ENCODE measurements around the gene GDPD5.
"Not testable (repeated sequence)": the region's sequence is repeated elsewhere in the genome, so short reads cannot be mapped to it uniquely, and the experiment has no call there.

Gene GDPD5

DNA sequence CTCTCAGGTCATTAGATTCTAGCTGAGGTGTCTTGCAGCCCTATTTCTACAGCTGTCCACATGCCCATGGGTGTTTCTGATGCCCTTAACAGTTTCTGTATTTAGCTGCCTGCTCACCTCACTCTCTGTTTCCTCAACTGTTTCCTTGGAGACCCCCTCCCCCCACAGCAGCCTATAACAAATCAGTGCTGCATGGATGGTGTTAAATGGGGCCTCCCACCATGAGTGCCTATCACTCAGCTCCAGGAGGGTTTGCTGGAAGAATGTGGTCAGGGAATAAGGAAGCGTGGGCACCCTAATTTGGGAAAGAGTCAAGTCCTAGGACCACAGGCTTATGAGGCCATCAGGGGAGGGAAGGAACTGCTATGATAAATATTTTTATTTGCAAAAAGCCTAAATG, 101.3 kb downstream of the GDPD5 start:
- no peak for DNase-seq

DNA sequence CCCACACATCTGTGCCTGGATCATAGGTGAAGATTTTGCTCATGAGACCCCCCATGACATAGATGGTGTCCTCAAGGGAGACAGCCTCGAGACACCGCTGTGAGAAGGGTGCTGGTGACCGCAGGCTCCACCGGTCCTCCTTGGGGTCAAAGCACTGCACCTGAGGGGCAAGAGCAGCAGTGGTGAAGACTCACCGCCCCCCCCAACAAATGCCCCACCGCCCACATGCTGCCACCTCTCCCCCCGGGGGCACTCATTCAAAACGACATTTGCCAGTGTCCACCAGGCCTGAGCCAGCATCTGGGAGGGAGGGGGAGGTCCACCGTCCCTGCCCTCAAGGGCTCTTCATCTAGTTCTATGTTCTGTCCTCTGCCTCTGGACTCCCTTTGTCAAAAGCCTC, 102.0 kb downstream of the GDPD5 start:
- no peak for DNase-seq

DNA sequence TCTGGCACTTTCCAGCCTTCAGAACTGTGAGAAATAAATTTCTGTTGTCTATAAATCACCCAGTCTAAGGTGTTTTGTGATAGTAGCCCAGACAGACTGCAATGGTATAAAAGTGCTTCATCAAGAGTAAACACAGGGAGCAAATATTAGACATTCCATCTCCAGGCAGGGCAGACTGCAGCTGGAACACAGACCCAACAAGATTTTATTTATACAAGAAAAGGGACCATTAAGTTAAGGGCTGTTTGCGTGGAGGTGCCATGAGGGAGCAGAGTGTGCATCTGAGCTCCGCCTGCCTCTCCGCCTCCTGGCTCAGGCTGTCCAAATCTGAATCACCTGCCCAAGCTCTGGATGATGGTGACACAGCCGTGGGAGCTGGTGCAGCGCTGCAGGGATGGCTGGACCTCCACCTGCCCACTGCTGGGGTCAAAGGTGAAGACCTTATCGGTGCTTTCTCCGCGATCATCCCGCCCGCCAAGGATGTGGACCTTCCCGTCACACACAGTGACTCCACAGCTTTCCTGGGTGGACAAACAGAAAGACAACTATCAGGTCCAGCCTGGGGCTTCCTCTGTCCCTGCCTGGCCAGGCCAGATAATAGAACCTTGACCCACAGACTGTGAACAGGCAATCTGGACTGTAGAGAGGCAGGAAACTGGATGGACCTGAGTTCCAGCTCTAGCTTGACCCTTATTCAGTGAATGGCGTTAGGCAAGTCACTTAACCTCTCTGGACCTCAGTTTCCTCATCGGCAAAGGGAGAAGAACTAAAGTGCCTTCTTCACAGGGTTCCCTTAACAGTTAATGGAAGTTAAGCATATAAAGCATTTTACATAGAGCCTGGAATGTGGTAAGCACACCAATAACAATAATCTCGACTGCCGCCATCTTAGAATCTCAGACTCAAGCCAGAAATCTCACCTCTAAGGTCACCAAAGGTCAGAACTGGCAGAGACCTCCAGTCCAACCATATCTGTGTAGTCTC, 103.2 kb downstream of the GDPD5 start:
- DNase-seq, result no peak

GRCh38 chr11:75421902-75422247, 103.9 kb downstream of the GDPD5 start:
- DNase-seq, result no peak

GRCh38 chr11:75421035-75421602, 104.6 kb downstream of the GDPD5 start:
- no peak for DNase-seq

DNA sequence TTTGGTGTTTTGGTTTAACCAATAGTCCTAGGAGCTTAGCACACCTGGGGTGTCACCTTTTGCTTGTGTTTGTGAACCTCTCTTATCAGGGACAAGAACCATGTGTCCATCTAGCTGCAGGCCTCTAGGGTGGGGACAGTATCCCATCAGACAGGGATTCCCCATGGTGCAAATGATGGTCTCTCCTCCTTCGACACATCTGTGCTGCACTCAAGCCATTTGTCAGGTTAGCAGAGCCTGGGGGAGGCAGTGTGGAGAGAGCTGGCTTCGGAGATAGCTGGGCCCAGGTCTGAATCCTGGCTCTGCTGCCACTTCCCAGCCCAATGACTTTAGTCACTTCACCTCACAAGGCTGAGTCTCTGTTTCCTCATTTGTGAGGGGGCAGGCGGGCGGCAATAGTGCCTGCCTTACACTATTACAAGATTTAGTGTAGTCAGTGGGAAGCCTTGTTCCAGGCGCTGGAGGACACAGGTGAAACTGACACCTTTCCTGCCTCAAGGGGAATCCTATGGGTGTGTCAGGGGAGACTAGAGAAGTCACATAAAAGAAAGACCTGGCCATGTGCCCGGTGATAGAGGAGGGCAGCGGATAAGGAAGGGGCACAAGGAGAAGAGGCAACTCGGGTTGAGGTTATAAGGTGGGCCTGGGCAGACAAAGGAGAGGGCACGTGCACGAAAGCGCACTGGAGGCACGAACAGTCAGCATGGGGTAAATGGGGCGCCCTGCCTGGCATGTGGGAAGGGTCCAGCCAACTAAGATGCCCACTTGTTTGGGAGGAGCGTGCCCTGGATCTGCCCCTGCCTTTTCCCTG, 105.3 kb downstream of the GDPD5 start:
- DNase-seq, result no peak

- no peak for DNase-seq
These were observed 111.9 kb downstream of the GDPD5 start for GRCh38 chr11:75413864-75414263.

GRCh38 chr11:75413146-75413545, 112.6 kb downstream of the GDPD5 start:
- not testable (repeated sequence) for DNase-seq

GRCh38 chr11:75409971-75410370, 115.8 kb downstream of the GDPD5 start:
- DNase-seq, result not testable (repeated sequence)

- DNase-seq, result no peak
These were observed 116.9 kb downstream of the GDPD5 start for GRCh38 chr11:75408957-75409219.

- no peak for DNase-seq
These were observed 119.4 kb downstream of the GDPD5 start for GRCh38 chr11:75406338-75406777.

DNA sequence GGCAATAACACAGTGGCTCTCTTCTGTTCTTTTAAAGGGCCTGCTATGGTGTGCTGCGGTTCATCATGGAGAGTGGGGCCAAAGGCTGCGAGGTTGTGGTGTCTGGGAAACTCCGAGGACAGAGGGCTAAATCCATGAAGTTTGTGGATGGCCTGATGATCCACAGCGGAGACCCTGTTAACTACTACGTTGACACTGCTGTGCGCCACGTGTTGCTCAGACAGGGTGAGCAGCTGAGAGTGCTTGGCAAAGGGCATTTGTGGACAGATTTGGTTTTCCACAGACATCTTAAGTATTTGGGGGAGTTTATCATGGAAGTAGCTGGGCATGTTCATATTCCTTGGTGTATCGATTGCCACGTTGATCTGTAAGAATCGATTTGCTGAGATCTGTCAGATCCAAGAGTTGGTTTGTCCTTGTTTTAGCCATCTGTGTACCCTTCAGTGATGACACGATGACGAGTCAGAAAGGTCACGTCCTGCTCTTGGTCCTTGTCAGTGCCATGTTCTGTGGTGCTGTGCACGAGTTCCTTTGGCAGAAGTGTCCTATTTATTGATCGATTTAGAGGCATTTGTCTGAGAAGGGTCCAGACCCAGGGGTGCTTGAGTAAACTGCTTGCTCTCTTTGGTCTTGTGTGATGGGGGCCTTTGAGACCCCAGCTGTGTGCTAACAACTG, 121.6 kb downstream of the GDPD5 start:
- no peak for DNase-seq

GRCh38 chr11:75403037-75403436, 122.7 kb downstream of the GDPD5 start:
- no peak for DNase-seq

GRCh38 chr11:75402002-75402773, 123.6 kb downstream of the GDPD5 start:
- no peak for DNase-seq

DNA sequence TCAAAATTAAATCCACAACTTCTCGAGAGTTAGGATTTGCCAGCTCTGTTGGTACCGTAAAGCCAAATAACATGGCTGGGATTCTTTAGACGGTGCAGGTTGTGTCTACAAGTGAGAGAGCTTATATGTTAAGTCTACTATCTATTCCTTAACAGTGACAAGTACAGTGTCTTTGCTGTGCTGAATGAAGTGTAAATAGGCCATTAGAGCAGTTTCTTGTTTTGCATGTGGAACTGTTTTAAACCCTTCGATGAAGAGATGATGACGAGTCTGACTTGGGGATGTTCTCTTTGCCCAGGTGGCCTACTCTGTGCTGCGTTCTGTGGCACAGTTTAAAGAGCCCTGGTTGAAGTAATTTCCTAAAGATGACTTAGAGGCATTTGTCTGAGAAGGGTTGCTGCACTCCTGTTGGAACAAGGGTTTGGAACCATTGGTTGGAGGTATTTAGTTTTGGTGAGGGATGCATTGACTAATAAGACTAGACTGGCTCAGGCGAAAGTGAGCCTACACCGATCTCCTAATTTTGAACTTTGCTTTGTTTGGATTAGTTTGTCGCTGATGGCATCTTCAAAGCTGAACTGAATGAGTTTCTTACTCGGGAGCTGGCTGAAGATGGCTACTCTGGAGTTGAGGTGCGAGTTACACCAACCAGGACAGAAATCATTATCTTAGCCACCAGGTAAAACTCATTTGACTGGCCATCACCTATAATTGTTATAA, 125.4 kb downstream of the GDPD5 start:
- no peak for DNase-seq

DNA sequence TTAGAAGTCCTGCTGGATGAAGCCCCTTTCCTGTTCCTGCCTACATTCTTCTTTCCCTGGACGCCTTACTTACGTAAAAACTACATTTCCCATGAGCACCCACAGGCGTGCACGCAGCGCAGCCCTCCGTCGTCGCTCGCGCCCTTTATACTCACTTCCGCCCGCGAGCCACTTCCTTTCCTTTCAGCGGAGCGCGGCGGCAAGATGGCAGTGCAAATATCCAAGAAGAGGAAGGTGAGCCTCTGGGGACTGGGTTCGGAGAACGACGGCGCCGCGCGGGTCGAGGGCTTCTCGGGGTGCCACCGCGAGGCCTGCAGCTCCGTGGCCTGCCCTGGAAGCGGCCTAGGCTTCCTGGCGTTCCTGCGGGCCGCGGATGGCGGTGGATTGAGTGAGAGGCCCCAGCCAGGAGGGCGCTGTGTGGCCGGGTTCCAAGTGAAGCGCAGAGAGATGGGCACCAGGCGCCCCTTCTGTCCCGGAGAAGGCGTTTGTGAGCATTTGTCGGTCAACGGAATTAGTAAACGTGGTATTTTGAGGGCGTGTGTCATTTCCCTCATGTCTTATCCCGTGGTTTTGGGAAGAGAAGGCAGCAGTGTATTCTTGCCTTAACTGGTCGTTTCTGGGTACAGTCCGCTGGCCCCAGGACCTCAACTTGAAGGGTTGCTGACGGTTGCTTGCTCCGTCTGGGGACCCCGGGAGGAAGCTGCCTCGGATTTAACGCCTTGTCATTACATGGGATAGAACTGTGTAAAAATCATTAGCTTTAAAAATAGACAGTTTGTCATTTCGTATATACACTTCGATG, 126.2 kb downstream of the GDPD5 start, which contains the start of gene RPS3:
Gene RPS3, plus strand, starts transcription at position 175 of the 802 bp plus-strand sequence. Its CDS starts 30 bp downstream, at position 205.
- DNase-seq, result peak; percentile 85

DNA sequence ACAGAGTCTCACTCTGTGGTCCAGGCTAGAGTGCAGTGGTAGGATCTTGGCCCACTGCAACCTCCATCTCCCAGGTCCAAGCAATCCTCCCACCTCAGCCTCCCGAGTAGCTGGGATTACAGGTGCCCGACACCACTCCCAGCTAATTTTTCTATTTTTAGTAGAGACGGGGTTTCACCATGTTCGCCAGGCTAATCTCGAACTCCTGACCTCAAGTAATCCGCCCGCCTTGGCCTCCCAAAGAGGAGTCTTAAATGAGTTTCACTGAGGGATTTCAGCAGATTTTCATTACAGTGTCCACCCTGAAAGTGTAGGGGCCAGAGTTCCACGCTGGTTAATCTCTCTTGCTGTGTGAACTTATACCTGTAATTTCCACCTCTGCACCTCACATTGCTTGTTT, 126.8 kb downstream of the GDPD5 start:
- no peak for DNase-seq

DNA sequence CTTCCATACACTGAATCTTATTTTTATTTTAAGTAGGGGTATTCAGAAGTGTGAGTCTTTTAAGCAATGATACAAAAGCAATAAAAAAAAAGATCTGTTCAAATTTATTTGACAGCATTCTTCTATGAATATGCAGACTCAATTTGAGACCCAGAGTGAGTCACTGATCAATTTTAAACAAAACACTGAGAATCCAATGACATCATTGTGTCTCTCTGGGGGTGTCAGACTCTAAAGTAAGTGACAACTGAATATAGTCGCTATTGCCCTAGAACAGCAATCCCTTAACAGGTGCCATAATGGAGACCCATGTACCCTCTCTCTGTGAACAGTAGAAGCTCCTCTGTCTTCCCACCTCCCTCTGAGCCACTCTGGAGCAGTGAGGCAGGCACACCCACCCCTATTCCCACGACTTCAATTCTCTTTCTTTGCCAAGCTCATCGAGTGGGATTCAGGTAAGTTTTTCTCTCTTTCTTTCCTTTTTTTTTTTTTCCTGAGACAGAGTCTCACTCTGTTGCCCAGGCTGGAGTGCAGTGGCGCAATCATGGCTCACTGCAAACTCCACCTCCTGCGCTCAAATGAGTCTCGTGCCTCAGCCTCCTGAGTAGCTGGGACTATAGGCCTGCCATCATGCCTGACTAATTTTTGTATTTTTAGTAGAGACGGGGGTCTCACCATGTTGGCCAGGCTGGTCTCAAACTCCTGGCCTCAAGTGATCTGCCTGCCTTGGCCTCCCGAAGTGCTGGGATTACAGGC, 131.5 kb downstream of the GDPD5 start:
- DNase-seq, result no peak

DNA sequence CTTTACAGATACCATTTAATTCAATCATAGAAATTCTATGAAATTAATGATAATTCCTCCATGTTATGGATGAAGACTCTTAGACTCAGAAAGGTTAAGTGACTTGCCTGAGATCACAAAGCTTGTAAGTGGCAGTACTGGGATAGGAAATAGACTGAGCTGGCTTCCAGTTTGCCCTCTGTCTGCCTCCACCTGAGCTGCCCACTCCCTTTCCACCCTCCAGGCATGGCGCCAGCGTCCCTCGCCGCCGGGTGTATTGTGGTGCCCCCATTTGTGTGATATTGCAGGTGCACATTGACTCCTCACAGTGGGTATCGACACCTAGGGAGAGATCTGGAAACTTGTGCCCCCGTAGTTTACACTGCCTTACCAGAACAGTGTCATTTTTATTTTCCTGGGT, 135.8 kb downstream of the GDPD5 start:
- DNase-seq, result no peak

DNA sequence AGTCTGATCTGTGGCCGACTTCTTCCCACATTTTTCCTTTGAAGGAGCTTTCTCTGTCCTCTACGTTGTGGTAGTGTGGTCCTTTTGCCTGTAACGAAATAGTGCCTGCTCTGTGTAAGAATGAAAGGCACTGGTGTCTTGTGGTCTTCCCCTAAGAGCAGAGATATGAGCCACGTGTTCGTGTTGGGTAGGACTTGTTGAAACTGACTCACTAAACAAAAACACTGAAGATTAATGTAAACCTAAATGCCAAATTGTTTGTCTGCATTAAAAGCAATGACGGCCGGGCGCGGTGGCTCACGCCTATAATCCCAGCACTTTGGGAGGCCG, 136.5 kb downstream of the GDPD5 start:
- no peak for DNase-seq

All from activated CD4-positive, alpha-beta T cell treated with anti-CD3 and anti-CD28 coated beads, Interleukin-2, amount 50 U/mL, for 1 hour (primary cell).